CD4-positive, alpha-beta memory T cell (primary cell): ENCODE results near the gene FLOT1. TPM values are rescaled to one million over a fixed set of nuclear protein-coding genes. Genes with fewer than 3 reads are reported as not detected.

Experiments
- CTCF ChIA-PET: fragments of 350-600 bp; sonication (Branson Sonifier 250); formaldehyde crosslinking; loops from one replicate; lab custom pipeline; 2021; ENCODE audit warnings: inconsistent platforms; ENCODE audit not compliant: partially characterized antibody; lab: Charles Lee
- POLR2A ChIA-PET: fragments of 350-600 bp; sonication (Branson Sonifier 250); formaldehyde crosslinking; loops from one replicate; lab custom pipeline; 2021; ENCODE audit not compliant: partially characterized antibody; lab: Charles Lee
- DNase-seq, 5 donors: peaks; one replicate each; pipeline versions ENCODE4 v3.0.0 to v3.0.0-alpha.2; 2020 to 2022; ENCODE audit warnings: mixed read lengths in 1 of 5
- H3K27ac ChIP-seq: one replicate; pipeline ENCODE4 v1.7.0; 2013; ENCODE audit warnings: low read depth, low read length
- H3K27me3 ChIP-seq: 2 replicates; pipeline ENCODE4 v1.7.0; 2013; ENCODE audit warnings: mild to moderate bottlenecking, low read length, moderate library complexity; ENCODE audit not compliant: insufficient read depth
- H3K36me3 ChIP-seq: 2 replicates; pipeline ENCODE4 v1.7.0; 2013; ENCODE audit warnings: mild to moderate bottlenecking, low read length, moderate library complexity; ENCODE audit not compliant: insufficient read depth
- H3K4me1 ChIP-seq: 2 replicates; pipeline ENCODE4 v1.7.0; 2013; ENCODE audit warnings: mild to moderate bottlenecking, low read length, moderate library complexity; ENCODE audit not compliant: insufficient read depth
- H3K4me3 ChIP-seq, 2 donors: one replicate each; pipeline ENCODE4 v1.7.0; 2013; ENCODE audit warnings: low read length in 2 of 2, mild to moderate bottlenecking in 1 of 2
- H3K9me3 ChIP-seq, 2 donors: one replicate each; pipeline ENCODE4 v1.7.0; 2013; ENCODE audit warnings: low read length in 2 of 2, control low read depth in 1 of 2; ENCODE audit not compliant: control insufficient read depth in 1 of 2
- H3K27ac Mint-ChIP-seq, 7 donors: one replicate each; pipeline ENCODE4 v1.8.0; 2020 to 2021; ENCODE audit warnings: mixed read lengths in 7 of 7, mild to moderate bottlenecking in 6 of 7, inconsistent platforms in 3 of 7, moderate library complexity in 3 of 7
- H3K27me3 Mint-ChIP-seq, 2 donors: one replicate each; pipeline ENCODE4 v1.8.0; 2020 to 2021; ENCODE audit warnings: mixed read lengths in 2 of 2
- H3K36me3 Mint-ChIP-seq, 2 donors: one replicate each; pipeline ENCODE4 v1.8.0; 2020 to 2021; ENCODE audit warnings: mixed read lengths in 2 of 2, inconsistent platforms in 1 of 2, mild to moderate bottlenecking in 1 of 2
- H3K4me1 Mint-ChIP-seq, 4 donors: one replicate each; pipeline ENCODE4 v1.8.0; 2020 to 2021; ENCODE audit warnings: mixed read lengths in 4 of 4, mild to moderate bottlenecking in 1 of 4
- H3K4me3 Mint-ChIP-seq, 8 donors: one replicate each; pipeline ENCODE4 v1.8.0; 2020 to 2021; ENCODE audit warnings: mixed read lengths in 8 of 8, mild to moderate bottlenecking in 7 of 8, moderate library complexity in 6 of 8, inconsistent platforms in 3 of 8
- H3K9me3 Mint-ChIP-seq, 8 donors: one replicate each; pipeline ENCODE4 v1.8.0; 2020 to 2021; ENCODE audit warnings: mixed read lengths in 8 of 8, mild to moderate bottlenecking in 5 of 8, inconsistent platforms in 3 of 8, moderate library complexity in 1 of 8
- intact Hi-C: fragments of 100-400 bp; cut with micrococcal nuclease; formaldehyde crosslinking; loops from one replicate; pipeline ENCODE4 v1.15.1; 2023
- polyA plus RNA-seq, 2 donors: library from polyadenylated mRNA; unstranded; fragments of 300-500 nt; fragmentation: Illumina TruSeq; gene quantifications; one replicate each; pipeline ENCODE4 v1.2.3, GENCODE V29; 2021
- total RNA-seq, 2 experiments: library from RNA; stranded (reverse); gene quantifications; one replicate each; pipeline ENCODE4 v1.2.3, GENCODE V29; 2021

FLOT1 gene
- total and polyA plus RNA-seq, 4 experiments from 2014 or later, result 74.6 to 82.1 (median 76.9) TPM

DNA sequence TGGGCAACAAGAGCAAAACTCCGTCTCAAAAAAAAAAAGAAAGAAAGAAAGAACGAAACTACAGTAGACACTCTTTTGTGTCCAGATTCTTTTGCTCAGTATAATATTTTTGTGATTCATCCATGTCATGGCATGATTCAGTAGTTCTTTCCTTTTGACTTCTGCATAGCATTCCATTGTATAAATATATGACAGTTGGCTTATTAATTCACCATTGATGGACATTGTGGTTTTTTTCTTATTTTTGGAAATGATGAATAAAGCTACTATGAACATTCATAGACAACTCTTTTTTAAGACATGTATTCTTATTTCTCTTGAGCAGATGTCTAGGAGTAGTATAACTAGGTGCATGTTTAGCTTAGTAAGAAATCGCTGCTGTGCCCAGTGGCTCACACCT lies 12.1 kb upstream of the FLOT1 start:
- H3K27me3 Mint-ChIP-seq, result no peaks in the 10 kb centered on the region
- H3K4me3 ChIP-seq, result no peak overlapping the region
- no peaks in the 10 kb centered on the region for H3K36me3 Mint-ChIP-seq
- H3K4me1 Mint-ChIP-seq, result peaks cover 0 to 8% (median 2%) of the 10 kb centered on the region in 4 donors
- no peaks in the 10 kb centered on the region for H3K4me1 ChIP-seq
- H3K4me3 Mint-ChIP-seq, result no peak overlapping the region
- DNase-seq, result no peak
- H3K27ac ChIP-seq, result no peak overlapping the region
- no peaks in the 10 kb centered on the region for H3K27me3 ChIP-seq
- H3K27ac Mint-ChIP-seq, result no peak overlapping the region
- CTCF ChIA-PET, result interaction anchor here (1.8 kb wide), 1 partner anchor 24 kb away, joined by 6 read pairs; no protein-coding TSS in a partner anchor
- no peaks in the 10 kb centered on the region for H3K9me3 ChIP-seq
- intact Hi-C loops, result no loop called here
- POLR2A ChIA-PET, result interaction anchor here (0.7 to 0.9 kb wide), 3 partner anchors 26 to 39 kb away, joined by 3 to 4 read pairs (median 3); no protein-coding TSS in a partner anchor
- no peaks in the 10 kb centered on the region for H3K9me3 Mint-ChIP-seq
- no peaks in the 10 kb centered on the region for H3K36me3 ChIP-seq

DNA sequence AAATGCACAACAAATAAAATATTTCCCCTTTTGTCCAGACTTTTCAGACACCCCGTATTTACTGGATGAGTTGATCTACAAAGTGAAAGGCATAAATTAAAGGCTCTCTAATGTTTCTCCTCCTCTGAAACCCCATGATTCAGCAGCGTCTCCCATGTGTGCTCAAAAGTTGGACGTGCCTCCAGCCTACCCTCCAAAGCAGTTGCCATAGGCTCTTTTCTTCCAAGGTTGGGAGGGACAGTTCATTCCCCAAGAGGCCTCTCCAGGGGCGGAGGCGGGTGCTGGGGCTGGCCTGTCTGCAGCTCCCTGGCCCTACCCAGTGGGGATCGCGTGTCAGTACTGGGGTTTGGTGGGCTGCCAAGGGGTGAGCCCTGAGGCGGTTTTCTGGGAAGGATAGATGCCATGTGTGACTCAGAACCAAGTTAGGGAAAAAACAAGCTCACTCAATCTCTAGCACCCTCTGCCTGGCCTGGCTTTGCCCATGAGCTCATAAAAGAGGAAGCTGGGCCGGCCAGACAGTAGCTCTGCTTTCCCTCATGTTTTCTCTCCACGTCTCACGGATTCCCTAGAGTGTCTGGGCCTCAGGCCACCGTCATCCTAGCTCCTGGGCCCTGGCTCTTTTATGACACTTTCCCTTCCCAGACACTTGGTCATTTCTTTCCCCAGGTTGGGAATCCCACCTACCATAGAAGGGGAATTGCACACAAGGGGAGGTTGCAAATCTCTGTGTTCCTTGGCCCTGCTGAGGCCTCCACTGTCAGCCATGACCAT lies 9.9 kb upstream of the FLOT1 start:
- no peaks in the 10 kb centered on the region for H3K27me3 Mint-ChIP-seq
- DNase-seq, result no peak
- no peak overlapping the region for H3K27ac ChIP-seq
- no peak overlapping the region for H3K4me3 Mint-ChIP-seq
- no peaks in the 10 kb centered on the region for H3K9me3 ChIP-seq
- no peaks in the 10 kb centered on the region for H3K9me3 Mint-ChIP-seq
- H3K27me3 ChIP-seq, result no peaks in the 10 kb centered on the region
- intact Hi-C loops, result no loop called here
- ChIA-PET POLR2A (interaction anchor here (0.8 kb wide), 1 partner anchor 9 kb away, joined by 3 read pairs; no protein-coding TSS in a partner anchor), CTCF (interaction anchor here (1.1 kb wide), 1 partner anchor 9 kb away, joined by 3 read pairs; no protein-coding TSS in a partner anchor)
- peak overlapping the region in 1 of 7 donors; percentile 42 for H3K27ac Mint-ChIP-seq
- no peaks in the 10 kb centered on the region for H3K36me3 Mint-ChIP-seq
- no peaks in the 10 kb centered on the region for H3K36me3 ChIP-seq
- no peak overlapping the region for H3K4me3 ChIP-seq
- no peaks in the 10 kb centered on the region for H3K4me1 ChIP-seq
- H3K4me1 Mint-ChIP-seq, result peaks cover 3 to 11% (median 6%) of the 10 kb centered on the region in 4 donors

DNA sequence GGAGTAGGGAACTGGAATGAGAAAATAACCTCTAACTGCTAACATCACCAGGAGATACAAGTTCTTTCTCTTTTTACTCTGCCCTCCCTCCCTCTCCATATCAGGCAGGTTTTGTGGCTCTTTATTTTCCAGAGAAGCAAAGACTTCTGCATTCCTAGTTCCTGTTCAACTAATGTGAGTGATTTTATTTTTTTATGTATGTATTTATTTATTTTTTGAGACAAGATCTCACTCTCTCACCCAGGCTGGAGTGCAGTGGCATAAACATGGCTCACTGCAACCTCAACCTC lies 7.8 kb upstream of the FLOT1 start:
- intact Hi-C loops, result no loop called here

DNA sequence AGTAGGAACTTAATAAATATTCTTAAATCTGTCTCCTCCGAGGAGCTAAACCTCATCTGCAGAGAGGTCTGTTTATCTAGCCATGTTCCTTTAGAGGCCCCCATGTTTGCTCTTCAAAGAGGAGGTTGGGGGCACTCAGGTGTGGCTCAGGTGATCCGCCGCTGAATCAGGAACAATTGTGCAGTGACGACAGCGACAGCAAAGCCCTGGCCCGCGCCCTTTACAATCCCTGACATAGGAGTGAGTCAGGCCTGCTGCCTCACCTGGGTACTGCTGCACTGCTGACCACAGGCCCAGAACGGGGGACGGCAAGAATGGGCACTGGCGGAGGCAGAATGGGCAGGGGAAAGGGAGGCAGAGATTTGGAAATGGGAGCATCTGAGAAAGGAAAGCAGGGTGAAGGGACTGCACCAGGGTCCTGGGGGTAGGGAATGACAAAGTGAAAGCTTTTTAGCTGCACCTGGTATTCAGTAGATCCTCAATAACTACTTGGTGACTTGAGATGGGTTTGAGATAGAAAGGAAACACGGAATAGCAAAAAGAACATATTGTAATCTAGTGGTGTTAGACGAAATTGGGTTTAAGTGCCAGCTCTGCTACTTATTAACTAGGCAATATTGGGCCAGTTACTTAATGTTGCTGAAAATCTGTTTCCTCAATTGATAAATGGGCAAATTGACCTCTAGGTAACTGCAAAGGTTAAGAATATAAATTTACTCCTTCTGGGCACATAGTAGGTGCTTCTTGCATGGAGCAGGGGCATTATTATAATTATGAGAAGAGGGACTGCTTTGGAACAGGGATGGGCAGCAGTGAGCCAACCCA lies 7.3 kb upstream of the FLOT1 start:
- POLR2A ChIA-PET, result no interaction called here
- no peak overlapping the region for H3K4me3 Mint-ChIP-seq
- H3K4me1 ChIP-seq, result no peaks in the 10 kb centered on the region
- no peaks in the 10 kb centered on the region for H3K36me3 ChIP-seq
- H3K9me3 Mint-ChIP-seq, result no peaks in the 10 kb centered on the region
- H3K27ac ChIP-seq, result no peak overlapping the region
- intact Hi-C loops, result no loop called here
- H3K27ac Mint-ChIP-seq, result peak overlapping the region in 3 of 7 donors; percentile 23 to 83 (median 47)
- H3K36me3 Mint-ChIP-seq, result no peaks in the 10 kb centered on the region
- no peaks in the 10 kb centered on the region for H3K27me3 ChIP-seq
- DNase-seq, result no peak
- CTCF ChIA-PET, result no interaction called here
- H3K9me3 ChIP-seq, result no peaks in the 10 kb centered on the region
- H3K27me3 Mint-ChIP-seq, result no peaks in the 10 kb centered on the region
- H3K4me1 Mint-ChIP-seq, result peaks cover 6 to 15% (median 12%) of the 10 kb centered on the region in 4 donors
- no peak overlapping the region for H3K4me3 ChIP-seq

More for the DNA sequence above, 7.8 kb upstream of the FLOT1 start:
- POLR2A ChIA-PET, result no interaction called here
- H3K36me3 Mint-ChIP-seq, result no peaks in the 10 kb centered on the region
- no peaks in the 10 kb centered on the region for H3K9me3 Mint-ChIP-seq
- no peak for DNase-seq
- peaks cover 3 to 12% (median 8%) of the 10 kb centered on the region in 4 donors for H3K4me1 Mint-ChIP-seq
- Histone ChIP-seq H3K4me1 (no peaks in the 10 kb centered on the region), H3K36me3 (no peaks in the 10 kb centered on the region), H3K9me3 (no peaks in the 10 kb centered on the region), H3K27ac (no peak overlapping the region), H3K27me3 (no peaks in the 10 kb centered on the region), H3K4me3 (no peak overlapping the region)
- CTCF ChIA-PET, result no interaction called here
- no peak overlapping the region for H3K4me3 Mint-ChIP-seq
- H3K27me3 Mint-ChIP-seq, result no peaks in the 10 kb centered on the region
- peak overlapping the region in 1 of 7 donors; percentile 47 for H3K27ac Mint-ChIP-seq

DNA sequence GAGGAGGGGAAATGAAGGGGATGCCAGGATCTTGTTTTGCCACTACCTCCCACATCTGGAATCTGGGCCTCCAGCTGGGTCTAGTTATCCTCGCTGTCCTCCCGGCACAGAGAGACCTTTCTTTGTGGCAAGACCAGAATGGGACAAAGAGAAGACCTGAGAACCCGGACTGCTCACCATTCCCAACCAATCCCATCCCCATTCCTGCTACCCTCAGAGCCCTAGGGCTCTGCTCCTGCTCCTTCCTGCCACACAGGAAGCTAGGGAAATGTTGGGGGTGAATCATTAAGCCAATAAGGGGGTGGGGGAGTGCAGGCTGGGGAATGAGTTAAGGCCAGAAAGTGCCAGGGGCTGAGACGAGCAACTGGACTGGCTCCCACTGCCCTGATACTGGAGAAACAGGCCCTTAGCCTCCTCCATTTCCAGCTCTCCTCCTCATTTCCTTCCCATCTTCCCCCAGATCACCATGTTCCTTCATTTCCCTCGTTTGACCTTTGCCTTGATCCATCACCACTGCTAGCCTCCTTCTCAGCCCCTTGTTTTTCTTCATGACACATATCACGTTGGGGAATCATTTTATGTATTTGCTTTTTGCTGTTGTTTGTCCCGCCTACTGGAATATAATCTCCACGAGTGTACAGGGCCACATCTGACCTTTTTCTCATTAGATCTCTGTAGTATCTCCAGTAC lies 6.5 kb upstream of the FLOT1 start:
- intact Hi-C loops, result no loop called here
- Histone ChIP-seq H3K27me3 (no peaks in the 10 kb centered on the region), H3K9me3 (no peaks in the 10 kb centered on the region), H3K4me1 (peaks cover 3% of the 10 kb centered on the region), H3K27ac (no peak overlapping the region), H3K4me3 (no peak overlapping the region), H3K36me3 (no peaks in the 10 kb centered on the region)
- no peak for DNase-seq
- Mint-ChIP-seq H3K27me3 (no peaks in the 10 kb centered on the region), H3K4me1 (peaks cover 6 to 17% (median 16%) of the 10 kb centered on the region in 4 donors), H3K9me3 (no peaks in the 10 kb centered on the region), H3K27ac (peak overlapping the region in 1 of 7 donors; percentile 23), H3K36me3 (no peaks in the 10 kb centered on the region), H3K4me3 (no peak overlapping the region)
- POLR2A ChIA-PET, result no interaction called here
- CTCF ChIA-PET, result no interaction called here

DNA sequence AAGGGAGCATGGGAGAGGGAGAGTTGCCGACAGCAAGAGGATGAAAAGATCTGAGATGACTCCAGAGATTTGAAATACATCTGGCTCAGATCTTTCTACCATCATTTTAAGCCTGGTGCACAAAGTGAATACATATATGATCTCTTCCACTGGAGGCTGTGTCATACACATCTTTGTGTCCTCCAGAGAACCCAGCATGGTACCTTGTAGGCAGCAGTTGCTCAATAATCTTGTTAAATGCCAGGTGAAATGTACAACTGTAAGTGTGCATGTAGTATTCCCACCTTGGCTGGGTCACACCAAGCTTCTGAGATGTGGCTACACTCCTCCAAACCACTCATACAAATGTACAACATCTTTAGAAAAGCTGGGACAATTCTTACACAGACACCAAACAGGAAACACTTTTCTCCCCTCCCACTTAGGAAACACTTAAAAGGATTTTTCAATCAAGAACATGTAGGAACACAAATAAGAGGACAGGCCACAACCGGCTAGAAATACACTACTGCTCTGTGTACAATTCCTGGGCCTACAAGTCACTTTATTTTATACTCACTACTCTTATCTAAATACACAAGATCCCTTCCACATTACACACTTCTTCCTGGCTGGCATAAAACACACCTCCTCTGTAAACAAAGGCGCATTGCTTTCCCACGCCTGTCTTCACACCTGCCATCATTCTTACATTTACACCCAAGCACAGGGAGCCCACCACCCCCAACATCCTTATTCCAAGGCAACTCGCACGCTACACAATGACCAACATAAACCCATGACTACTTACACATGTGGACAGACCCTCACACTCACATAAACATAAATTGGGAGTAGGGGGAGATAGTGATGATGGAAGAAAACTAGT lies 5.6 kb upstream of the FLOT1 start:
- Histone ChIP-seq H3K4me3 (no peak overlapping the region), H3K4me1 (peaks cover 7% of the 10 kb centered on the region), H3K9me3 (no peaks in the 10 kb centered on the region), H3K27ac (no peak overlapping the region), H3K27me3 (no peaks in the 10 kb centered on the region), H3K36me3 (no peaks in the 10 kb centered on the region)
- Mint-ChIP-seq H3K4me3 (peak overlapping the region in 1 of 8 donors; percentile 16), H3K27me3 (no peaks in the 10 kb centered on the region), H3K9me3 (no peaks in the 10 kb centered on the region), H3K36me3 (peaks cover 0 to 3% of the 10 kb centered on the region in 2 donors), H3K27ac (peak overlapping the region in 3 of 7 donors; percentile 10 to 68 (median 61)), H3K4me1 (peaks cover 15 to 26% (median 21%) of the 10 kb centered on the region in 4 donors)
- intact Hi-C loops, result no loop called here
- ChIA-PET CTCF (interaction anchor here (0.8 to 1.7 kb wide), 5 partner anchors 17 to 81 kb away, joined by 3 to 9 read pairs (median 3); no protein-coding TSS in a partner anchor), POLR2A (interaction anchor here (1.2 kb wide), 1 partner anchor 61 kb away, joined by 3 read pairs; no protein-coding TSS in a partner anchor)
- DNase-seq, result no peak
